ENCODE data around the gene STOM.

DNA sequence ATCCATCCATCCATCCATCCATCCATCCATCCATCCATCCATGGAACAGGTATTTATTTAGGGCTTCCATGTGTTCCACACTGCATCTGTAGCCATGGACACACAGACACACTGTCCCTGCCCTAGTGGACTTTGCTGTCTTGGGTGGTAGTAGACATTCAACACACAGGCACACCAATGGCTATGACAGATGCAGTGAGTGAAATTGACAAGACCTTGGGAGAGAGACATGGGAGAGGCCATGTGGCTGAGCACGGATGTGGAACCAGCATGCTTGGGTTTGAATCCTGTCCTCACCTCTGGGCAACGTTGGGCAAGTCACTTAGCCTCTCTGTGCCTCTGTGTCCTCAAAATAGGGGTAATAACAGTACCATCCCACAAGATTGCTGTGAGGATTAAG, 45.3 kb downstream of the STOM start:
- TF ChIP-seq, protein P1, sequence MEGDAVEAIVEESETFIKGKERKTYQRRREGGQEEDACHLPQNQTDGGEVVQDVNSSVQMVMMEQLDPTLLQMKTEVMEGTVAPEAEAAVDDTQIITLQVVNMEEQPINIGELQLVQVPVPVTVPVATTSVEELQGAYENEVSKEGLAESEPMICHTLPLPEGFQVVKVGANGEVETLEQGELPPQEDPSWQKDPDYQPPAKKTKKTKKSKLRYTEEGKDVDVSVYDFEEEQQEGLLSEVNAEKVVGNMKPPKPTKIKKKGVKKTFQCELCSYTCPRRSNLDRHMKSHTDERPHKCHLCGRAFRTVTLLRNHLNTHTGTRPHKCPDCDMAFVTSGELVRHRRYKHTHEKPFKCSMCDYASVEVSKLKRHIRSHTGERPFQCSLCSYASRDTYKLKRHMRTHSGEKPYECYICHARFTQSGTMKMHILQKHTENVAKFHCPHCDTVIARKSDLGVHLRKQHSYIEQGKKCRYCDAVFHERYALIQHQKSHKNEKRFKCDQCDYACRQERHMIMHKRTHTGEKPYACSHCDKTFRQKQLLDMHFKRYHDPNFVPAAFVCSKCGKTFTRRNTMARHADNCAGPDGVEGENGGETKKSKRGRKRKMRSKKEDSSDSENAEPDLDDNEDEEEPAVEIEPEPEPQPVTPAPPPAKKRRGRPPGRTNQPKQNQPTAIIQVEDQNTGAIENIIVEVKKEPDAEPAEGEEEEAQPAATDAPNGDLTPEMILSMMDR (IDR thresholded peaks at IDR 0.05; ENCODE audit: borderline replicate concordance, extremely low read depth, low read length, poor library complexity, severe bottlenecking) = no peak
- no peak for TF ChIP-seq EZH2 (IDR thresholded peaks at IDR 0.05; ENCODE audit: borderline replicate concordance, low read depth, low read length, severe bottlenecking)
